Suppressor macrophage (primary cell): Measurements from ENCODE around the gene PITPNM1.

Experiments
- DNase-seq, 4 experiments: peaks; one replicate each; pipeline ENCODE4 v3.0.0-alpha.2; 2020 to 2022

The PITPNM1 gene

DNA sequence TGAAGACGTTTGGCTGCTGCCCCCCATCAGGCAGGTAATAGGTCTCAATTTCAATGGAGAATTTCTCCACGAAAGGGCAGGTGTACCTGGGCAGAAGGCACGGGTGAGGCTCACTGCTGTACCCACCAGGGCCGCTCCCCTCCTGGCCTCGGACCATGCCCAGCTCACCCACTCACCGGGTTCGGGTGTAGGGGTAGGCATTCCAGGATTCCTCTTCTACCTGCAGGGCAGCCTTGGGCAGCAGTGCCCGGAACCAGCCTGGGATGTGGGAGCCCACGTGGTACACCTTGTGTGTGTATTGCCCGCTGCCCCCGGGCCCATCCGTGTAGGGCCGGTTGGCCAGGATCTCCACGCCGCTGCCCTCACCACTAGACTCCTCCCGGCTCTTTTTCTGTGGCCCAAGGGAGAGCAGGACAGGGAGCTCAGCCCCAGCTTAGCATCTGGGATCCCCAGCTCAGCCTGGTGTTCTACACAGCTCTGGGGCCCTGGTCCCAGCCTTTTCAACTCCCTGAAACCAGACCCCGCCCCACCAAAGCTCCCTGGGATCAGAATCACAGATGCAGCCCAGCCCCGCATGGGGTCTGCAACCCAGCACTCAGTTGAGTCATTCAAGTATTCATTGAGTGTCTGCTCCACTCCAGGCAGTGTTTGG is 2.7 kb downstream of the PITPNM1 start:
- DNase-seq: no peak

DNA sequence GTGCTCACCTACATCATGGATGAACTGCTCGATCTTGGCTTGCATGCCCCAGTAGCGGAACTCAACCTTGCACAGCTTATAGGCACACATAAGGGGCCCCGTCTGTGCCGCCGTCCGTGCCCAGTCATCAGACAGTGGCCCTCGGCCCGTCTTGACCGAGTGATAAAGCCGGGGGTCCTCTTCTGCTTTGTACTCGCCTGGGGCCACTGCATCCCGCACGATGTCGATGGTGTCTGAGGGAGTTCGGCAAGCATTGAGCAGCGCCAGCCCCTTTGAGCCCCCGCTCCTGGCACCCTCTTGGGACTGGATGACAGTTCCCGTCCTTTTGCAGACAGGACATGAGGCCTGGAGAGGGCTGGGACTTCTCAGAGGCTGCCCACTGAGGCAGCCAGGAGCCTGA is 3.3 kb downstream of the PITPNM1 start:
- DNase-seq: no peak

DNA sequence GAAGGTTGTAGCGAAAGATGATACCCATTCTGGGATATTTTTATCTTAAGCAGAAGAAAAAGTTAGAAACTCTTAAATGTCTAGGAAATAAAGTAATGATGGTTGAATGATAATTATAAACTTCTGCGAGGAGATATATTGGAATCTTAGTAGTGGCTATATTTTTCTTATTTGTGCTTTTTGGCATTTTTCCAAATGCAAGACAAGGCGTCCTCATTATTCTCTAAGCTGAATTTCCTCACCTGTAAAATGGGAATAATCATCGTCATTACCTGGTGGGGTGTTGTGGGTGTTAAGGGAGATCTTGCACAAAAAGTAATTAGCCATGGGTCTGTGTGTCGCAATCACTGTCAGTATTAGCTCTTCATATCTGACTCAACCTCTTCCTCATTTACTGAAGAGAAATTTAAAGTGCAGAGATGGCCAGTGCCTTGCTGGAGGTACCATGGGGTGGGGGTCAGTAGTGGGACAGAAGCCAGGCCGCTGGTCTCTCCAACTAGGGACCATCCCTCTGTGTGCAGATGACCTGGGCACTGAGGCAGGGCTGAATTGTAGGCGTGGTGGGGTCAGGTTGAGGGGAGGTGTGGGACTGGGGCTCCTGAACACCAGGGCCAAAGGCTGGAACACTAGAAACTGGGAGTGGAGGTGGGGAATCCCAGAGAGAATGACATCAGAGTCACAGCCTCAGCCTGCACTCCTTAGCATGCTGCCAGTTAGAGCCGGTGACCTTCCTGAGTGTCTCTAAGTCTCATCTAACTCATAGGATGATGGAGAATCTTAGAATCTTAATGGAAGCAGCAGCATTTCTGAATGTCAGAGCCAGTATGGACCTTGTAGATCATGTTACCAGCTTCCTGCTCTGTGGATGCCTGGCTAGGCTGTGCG is 4.1 kb downstream of the PITPNM1 start:
- peak; percentile 49 to 74 (median 62) for DNase-seq

DNA sequence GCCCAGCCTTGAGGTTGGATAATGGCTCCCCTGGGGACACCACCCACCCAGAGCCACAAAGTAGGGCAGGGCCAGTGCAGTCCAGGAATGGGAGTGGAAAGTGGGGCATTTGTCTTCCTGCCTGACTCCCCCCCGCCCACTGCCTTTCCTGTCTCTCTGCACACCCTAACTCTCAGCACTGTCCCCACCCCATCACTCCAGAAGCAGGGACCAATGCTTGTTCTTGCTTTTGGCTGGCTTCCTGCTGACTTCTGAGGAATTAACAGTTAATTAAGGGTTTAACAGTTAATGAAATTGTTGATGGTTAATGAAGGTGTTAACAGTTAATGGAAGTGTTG is 4.7 kb downstream of the PITPNM1 start:
- DNase-seq: no peak

DNA sequence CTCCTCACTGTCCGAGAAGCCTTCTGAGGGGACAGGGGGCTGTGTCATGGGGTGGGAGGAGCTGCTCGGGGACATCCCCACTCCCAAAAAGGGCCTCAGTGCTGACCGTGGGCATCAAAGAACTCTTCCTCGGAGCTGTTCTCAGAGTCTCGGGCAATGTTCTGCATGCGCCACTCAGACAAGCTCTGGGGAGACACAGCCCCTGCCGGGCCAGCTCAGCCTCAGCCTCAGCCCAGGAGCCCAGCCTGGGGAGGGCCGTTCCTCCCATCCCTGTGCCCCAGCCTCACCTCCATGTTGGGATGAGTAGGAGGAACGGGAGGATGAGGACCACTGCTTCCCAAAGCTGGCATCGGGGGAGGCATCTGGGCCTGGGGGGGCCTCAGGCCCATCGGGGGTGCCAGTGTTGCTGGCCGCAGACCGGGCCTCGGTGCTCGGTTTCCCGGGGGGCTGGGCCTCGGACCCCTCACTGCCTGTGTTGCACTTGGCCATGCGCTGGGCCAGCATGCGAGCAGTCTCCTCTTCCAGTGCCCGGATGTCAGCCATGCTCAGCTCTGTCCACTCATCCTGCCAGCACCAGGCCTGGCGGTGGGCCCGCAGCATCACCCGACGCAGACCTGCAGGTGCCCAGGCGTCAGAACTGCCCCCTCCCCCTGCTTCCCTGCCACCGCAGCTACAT is 5.2 kb downstream of the PITPNM1 start:
- no peak for DNase-seq

DNA sequence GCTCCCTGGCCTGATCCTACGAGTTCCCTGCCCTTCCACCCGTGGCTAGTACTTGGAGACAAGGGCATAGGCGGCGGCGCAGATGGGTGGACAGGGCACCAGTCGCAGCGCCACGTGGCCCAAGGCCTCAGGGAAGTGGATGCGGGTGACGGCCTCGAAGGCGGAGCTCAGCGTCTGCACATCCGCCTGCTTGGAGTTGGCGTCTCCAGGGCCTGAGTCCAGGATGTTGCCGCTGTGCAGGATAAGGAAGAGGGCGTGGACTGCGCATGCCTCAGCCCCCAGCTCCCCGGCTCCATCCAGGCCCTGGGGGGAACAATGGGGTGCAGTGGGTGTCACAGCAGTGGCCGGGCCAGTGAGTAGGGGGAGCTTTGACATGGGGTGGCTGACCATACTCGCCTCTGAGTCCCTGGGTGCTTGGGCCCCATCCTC is 6.6 kb downstream of the PITPNM1 start:
- DNase-seq: no peak

DNA sequence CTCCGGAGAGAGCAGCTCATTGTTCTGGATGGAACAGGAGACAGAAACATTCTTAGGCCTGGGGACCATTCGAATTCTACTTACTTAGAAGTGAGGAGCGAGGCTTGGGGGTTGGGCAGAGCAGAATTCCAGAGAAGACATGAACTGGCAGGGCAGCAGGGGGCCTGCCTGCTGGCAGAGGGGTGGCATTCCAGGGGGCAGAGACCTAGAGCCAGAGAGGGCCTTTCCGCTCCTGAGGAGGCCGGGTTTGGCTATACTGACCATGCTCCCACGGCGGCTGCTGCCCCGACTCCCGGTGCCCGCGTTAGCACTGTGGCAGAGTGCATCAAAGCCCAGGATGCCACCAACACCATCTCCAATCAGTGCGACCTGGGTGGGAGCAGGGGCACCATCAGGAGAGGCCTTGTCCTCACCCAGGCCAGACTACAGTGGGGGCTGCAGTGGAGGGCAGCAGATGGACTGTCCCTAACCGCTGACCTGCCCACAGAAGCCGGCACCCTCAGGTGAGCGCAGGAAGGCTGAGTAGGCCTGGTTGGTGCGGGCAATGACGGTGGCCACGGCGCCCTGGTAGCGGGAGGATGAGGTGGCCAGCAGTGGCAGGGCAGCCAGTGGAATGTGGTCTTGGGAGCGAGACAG is 7.4 kb downstream of the PITPNM1 start:
- DNase-seq: no peak

DNA sequence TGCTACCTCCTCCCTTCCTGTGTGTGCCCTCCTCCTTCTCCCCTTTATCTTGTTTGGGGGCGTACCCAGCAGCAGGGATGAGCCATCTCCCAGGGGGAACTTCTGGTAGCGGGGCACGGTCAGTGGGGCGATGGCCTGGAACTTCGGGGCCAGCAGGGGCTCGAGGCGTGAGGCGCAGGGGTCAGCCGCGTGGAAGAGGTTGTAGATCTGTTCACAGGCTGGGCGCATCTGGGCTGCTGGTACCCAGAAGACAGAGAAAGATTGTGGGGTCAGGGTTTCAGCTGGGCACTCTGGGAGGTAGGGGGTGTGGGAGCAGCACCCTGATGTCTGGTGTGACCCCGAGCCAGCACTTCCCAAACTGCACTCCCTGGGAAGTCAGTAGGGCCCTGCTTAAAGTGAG is 9.1 kb downstream of the PITPNM1 start:
- DNase-seq: no peak

DNA sequence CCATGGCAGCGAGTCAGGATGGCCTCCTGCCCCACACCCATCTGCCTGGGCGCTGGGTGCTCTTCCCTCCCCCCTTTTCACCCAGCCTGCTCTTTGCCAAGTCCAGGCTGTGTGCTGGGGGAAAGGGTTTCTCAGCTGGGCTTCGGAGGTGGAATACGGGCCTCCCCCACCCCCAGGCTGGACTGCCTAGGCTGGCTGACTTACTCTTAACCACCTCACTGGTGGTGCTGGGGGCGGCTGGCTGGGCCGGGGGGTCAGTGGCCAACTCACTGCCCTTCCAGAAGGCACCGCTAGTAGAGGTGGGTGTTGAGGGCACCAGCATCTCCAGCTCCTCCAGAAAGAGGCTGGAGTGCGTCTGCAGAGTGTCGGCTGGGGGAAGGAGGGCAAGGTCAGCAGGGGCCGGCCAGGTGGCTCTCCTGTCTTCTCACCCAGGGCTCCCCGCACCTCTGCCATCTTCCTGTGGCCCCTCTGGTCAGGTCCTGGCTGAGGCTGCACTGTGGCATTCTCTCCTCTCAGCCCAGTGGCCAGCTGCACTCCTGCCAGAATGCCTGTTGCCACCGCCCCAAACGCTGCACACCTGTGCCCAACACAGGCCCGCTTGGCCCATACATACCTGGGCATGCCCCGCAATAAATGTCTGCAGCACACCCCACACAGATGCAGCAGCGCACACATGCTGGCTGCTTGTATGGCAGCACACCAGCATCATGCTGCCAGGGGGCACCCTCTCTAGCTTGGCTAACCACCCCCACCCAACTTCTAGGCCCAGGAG is 9.7 kb downstream of the PITPNM1 start:
- DNase-seq: no peak

DNA sequence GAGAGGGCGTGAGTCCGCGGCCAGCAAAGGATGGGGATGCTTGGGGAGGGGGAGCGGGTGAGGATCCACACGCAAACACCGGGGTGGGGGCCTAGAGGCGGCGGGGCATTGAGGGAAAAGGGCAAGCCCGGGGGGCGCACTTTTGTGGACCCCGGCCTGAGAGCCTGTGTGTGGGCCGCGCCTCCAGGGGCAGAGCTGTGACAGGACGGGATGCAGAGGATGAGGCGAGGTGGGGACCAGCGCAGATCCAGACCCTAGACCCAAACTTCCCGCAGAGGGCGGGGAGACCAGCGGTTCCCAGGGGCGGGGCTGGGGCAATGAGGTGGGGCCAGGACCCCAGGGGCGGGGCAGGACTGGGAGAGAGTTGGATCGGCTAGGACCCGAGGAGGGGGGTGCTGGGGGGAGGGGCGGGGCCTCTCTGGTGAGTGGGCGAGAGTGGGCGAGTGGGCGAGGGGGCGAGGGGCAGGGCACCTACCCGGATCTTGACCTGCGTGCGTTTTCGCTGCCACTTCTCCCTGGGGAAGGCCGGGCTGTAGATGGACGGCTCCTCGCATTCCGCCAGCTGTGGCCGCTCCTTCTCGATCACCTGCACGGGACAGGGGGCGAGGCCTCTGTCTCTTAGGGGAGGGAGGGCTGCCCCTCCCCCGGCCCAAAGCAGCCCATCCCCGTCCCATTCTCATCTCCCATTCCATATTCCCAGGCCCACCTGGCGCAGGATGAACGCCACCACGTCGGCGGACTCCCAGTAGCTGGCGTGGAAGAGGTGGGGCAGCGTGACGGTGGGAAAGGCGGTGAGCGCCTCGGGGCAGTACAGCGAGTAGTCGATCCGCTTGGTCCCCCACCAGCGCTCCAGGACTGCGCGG is 10.6 kb downstream of the PITPNM1 start:
- DNase-seq: no peak

DNA sequence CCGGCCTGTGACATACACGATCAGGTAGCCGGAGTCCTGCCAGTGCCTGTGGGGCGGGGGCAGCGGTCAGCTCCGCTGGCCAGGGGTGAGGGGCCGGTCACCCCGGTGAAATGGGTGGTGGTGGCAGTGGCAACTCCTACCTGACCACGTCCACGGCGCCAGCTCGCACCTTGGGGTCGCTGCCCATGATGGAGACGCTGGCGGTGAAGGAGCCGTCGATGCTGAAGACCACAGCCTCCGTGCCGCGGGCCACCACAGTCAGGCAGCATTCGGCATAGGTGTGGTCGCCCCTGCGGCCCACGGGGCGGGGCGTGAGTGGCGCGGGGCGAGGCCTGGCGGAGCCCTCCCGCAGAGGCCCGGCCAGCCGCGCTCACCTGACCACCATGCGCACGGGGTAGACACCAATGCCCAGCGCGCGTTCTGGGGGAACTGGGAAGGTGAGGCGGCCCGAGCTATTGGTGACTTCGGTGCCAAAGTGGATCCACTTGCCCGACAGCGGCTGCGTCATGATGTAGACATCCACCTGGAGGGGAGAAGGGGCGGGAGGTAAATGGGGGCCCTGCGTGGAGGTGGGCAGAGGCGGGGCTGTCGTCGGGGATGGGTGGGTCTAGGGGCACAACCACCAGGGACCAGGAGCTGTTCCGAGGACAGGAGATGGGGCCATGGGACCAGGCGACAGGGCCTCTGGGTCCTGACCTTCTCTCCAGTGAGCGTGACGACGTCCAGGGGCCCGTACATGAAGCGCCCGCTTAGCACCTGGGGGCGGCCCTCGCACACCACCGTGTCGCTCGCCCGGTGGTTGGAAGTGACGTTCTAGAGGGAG is 11.4 kb downstream of the PITPNM1 start:
- DNase-seq: no peak

DNA sequence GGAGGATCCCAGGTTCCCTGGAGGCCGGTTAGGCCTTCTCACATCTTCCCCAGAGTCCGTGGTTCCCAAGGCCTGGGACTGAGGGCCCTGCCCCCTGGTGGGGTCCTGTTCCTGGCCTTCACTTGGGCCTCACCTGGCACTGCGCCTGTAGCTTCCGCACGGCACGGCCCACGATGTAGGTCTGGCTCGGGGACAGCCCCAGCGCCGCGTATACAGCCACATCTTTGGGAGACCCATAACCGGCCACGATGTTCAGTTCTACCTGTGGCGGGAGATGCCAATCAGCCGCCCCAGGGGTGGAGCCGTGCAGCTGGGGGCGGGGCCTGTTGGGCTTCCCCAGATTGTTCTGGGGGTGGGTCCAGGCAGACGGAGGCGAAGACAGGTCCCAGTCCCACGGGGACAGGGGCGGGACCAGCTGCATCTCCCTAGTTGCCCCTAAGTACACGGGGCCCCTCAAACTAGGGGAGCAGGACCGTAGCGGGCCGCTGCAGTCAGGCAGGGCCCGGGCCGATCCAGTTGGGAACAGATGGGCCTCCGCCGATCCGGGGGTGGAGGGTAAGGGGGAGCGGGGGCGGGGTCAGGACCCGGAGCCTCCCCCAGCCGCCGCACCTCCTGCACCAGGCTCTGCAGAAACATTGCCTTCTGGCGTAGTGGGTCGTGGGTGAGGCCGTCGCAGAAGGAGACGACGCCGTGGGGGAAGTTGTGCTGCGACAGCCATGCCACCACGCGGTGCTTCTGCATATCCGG is 12.2 kb downstream of the PITPNM1 start:
- no peak for DNase-seq

DNA sequence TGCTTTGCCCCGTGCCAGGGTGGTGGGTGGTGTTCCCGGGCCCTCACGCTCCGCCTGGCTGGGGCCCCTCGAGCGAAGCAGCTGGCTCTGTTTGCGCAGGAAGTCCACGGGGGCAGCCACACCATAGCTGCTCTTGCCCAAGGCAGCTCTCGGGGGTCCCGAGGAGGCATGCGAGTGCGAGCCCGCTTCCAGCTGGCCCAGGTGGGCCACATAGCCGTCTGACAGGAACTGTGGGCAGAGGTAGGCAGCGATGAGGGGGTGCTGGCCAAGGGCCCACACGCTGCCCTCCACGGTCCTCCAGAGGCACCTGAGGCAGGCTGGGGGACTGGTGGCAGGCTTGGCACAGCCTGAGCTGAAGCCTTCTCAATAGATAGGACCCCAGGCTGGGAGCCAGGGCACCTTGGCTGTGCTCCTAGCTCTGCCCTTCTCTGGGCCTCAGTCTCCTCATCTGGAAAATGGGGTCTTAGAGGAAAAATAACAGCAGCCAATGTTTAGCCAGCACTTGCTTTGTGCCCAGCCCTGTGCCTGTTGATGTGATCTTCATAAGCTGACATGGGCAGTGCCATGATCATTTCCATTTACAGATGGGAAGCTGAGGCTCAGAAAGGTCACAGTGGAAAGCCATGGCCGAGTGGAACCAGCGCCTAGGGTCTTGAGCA is 13.0 kb downstream of the PITPNM1 start:
- DNase-seq: no peak

DNA sequence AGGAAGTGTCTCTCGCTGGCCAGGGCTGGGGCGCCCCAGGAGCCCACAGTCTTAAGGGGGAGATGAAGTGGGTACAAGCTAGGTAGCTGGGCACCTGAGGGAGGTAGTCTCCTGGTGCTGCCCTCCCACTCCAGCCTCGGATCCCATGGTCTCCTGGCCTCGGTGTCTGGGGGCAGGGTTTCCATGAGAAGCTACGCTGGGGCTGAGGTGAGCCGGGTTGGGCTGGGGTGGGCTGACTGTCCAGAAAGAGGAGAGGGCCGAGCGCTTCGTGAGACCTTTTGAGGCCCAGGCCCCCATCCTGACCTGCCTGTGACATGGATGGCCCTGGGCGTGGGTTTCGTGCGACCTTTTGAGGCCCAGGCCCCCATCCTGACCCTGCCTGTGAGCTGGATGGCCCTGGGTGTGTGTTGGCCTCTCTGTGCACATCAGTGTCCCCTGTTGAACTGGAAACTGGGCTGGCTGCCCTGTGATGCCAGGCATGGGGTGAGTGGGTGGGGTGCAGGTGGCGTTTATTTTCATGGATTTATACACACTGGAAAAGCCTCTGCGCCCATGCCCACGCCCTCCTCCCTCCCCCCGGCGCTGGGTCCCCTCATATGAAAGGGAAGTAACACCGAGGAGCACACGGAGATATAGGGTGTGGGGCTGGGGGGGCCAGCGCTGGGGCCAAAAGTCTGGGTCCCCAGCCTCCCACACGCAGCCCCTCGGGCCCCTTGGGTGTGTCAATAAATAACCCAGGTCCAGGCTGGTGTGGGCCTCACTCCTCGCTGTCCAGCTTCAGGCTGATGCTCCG is 13.7 kb downstream of the PITPNM1 start:
- DNase-seq: no peak

DNA sequence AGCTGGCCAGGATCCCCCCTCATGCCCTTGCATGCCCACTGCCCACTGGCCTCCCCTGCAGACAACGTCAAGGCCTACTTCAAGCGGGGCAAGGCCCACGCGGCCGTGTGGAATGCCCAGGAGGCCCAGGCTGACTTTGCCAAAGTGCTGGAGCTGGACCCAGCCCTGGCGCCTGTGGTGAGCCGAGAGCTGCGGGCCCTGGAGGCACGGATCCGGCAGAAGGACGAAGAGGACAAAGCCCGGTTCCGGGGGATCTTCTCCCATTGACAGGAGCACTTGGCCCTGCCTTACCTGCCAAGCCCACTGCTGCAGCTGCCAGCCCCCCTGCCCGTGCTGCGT is 14.5 kb downstream of the PITPNM1 start:
- no peak for DNase-seq

DNA sequence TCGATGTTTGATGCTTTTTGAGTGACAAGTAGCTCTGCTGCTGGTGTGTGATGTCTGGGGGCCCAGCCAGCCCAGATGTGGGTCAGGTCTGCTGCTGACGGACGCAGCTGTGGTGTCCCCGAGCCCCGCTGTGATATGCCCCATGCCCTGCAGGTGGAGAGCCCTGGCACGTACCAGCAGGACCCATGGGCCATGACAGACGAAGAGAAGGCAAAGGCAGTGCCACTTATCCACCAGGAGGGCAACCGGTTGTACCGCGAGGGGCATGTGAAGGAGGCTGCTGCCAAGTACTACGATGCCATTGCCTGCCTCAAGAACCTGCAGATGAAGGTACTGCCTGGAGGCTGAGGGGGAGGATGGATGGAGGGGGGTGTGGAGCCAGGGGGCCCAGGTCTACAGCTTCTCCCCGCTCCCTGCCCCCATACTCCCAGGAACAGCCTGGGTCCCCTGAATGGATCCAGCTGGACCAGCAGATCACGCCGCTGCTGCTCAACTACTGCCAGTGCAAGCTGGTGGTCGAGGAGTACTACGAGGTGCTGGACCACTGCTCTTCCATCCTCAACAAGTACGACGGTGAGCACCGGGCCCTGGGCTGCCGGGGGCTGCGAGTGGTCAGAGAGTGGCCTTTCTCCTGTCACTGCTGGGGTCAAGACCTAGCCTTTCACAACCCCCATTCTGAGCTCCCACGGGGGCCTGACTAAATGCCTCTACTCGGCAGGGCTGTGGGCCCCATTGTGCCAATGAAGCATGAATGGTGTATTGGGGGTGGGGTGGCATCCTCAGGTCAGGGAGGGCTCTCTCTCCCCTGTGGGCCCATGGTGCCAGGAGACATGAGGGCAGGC is 15.1 kb downstream of the PITPNM1 start:
- no peak for DNase-seq

DNA sequence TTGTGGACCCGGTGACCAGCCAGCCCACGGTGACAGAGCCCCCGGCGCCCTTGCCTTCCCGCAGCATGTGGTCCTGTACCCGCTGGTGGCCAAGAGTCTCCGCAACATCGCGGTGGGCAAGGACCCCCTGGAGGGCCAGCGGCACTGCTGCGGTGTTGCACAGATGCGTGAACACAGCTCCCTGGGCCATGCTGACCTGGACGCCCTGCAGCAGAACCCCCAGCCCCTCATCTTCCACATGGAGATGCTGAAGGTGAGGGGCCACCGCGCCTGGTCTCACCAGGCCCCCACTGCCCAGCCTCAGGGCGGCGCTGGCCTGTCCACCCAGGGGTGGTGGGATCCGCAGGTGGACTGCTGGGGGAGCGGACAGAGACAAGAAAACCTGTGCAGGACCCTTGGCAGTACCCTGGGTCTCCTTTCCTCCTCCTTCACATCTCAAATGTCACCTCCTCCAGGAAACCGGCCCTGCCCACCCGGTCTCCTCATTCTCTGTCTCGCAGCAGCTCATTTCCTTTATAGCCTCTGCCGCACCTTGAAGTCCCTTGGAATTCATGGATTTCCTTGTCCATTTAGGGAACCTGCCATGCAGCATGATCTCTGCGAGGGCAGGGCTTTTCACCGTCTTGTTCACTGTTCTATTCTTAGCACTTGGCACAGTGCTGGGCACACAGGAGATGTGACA is 15.8 kb downstream of the PITPNM1 start:
- DNase-seq: no peak
